Activated T-cell treated with anti-CD3 and anti-CD28 coated beads, Interleukin-2, amount 50 U/mL, for 4 hours (primary cell): Measurements from ENCODE around the gene XRN2. TPM values are rescaled to one million over a fixed set of nuclear protein-coding genes. Genes with fewer than 3 reads are reported as not detected.
A peak's percentile ranks its signal among the peaks of the same experiment; 100 is the strongest.

Experiments used
- ATAC-seq, 2 donors: fragments of 200-7000 bp; cut with Tn5 transposase; one replicate each; pipeline ENCODE4 v1.10.0; 2021
- DNase-seq: peaks from one replicate; pipeline ENCODE4 v3.0.0-alpha.2; 2020
- H3K27me3 Mint-ChIP-seq: one replicate; pipeline ENCODE4 v1.8.0; 2021; ENCODE audit warnings: low read depth, mixed read lengths
- H3K36me3 Mint-ChIP-seq: one replicate; pipeline ENCODE4 v1.8.0; 2022; ENCODE audit warnings: mixed read lengths; ENCODE audit not compliant: insufficient read depth
- H3K4me1 Mint-ChIP-seq: one replicate; pipeline ENCODE4 v1.8.0; 2021; ENCODE audit warnings: low read depth, mixed read lengths
- H3K4me3 Mint-ChIP-seq: one replicate; pipeline ENCODE4 v1.8.0; 2021; ENCODE audit warnings: mild to moderate bottlenecking, moderate library complexity, mixed read lengths
- H3K9me3 Mint-ChIP-seq: one replicate; pipeline ENCODE4 v1.8.0; 2021; ENCODE audit warnings: mixed read lengths
- total RNA-seq, 3 donors: library from RNA; stranded (reverse); gene quantifications; one replicate each; pipeline ENCODE4 v1.2.1, GENCODE V29; 2021

XRN2 gene
- total RNA-seq, 3 donors from 2014 or later: 96.9 to 109 (median 107) TPM

- Mint-ChIP-seq H3K9me3 (peaks cover 18% of the 10 kb centered on the region), H3K27me3 (peaks cover 31% of the 10 kb centered on the region), H3K4me3 (no peak overlapping the region), H3K36me3 (peaks cover 2% of the 10 kb centered on the region), H3K4me1 (no peaks in the 10 kb centered on the region)
- ATAC-seq (no peak), DNase-seq (no peak)
Measured at GRCh38 chr20:21430020-21430419, 126.9 kb downstream of the XRN2 start.

- Mint-ChIP-seq H3K9me3 (no peaks in the 10 kb centered on the region), H3K27me3 (peaks cover 47% of the 10 kb centered on the region), H3K4me3 (no peak overlapping the region), H3K36me3 (no peaks in the 10 kb centered on the region), H3K4me1 (no peaks in the 10 kb centered on the region)
- ATAC-seq (no peak), DNase-seq (no peak)
Measured at GRCh38 chr20:21432911-21433310, 129.8 kb downstream of the XRN2 start.

GRCh38 chr20:21433329-21433890 is 130.3 kb downstream of the XRN2 start:
- Mint-ChIP-seq H3K36me3 (no peaks in the 10 kb centered on the region), H3K4me3 (no peak overlapping the region), H3K27me3 (peaks cover 48% of the 10 kb centered on the region), H3K9me3 (no peaks in the 10 kb centered on the region), H3K4me1 (no peaks in the 10 kb centered on the region)
- DNase-seq: no peak
- ATAC-seq: peak in 1 of 2 donors; percentile 37

- H3K36me3 Mint-ChIP-seq: no peaks in the 10 kb centered on the region
- no peak for DNase-seq
- H3K27me3 Mint-ChIP-seq: peaks cover 42% of the 10 kb centered on the region
- no peaks in the 10 kb centered on the region for H3K4me1 Mint-ChIP-seq
- no peak for ATAC-seq
- H3K4me3 Mint-ChIP-seq: no peak overlapping the region
- no peaks in the 10 kb centered on the region for H3K9me3 Mint-ChIP-seq
Measured at GRCh38 chr20:21435576-21435975, 132.4 kb downstream of the XRN2 start.

GRCh38 chr20:21436205-21436604 is 133.1 kb downstream of the XRN2 start:
- Mint-ChIP-seq H3K36me3 (no peaks in the 10 kb centered on the region), H3K9me3 (no peaks in the 10 kb centered on the region)
- ATAC-seq: no peak

GRCh38 chr20:21437248-21437647 is 134.1 kb downstream of the XRN2 start:
- DNase-seq (no peak), ATAC-seq (no peak)
- Mint-ChIP-seq H3K9me3 (no peaks in the 10 kb centered on the region), H3K27me3 (peaks cover 46% of the 10 kb centered on the region), H3K36me3 (no peaks in the 10 kb centered on the region), H3K4me3 (no peak overlapping the region), H3K4me1 (no peaks in the 10 kb centered on the region)

More at GRCh38 chr20:21436205-21436604, 133.1 kb downstream of the XRN2 start:
- Mint-ChIP-seq H3K27me3 (peaks cover 45% of the 10 kb centered on the region), H3K4me1 (no peaks in the 10 kb centered on the region), H3K4me3 (no peak overlapping the region)
- no peak for DNase-seq

GRCh38 chr20:21437816-21438215 is 134.7 kb downstream of the XRN2 start:
- Mint-ChIP-seq H3K36me3 (no peaks in the 10 kb centered on the region), H3K9me3 (no peaks in the 10 kb centered on the region), H3K27me3 (peaks cover 42% of the 10 kb centered on the region), H3K4me3 (no peak overlapping the region), H3K4me1 (no peaks in the 10 kb centered on the region)
- DNase-seq (no peak), ATAC-seq (no peak)

Other genes starting within 250 kb of the XRN2 start
- not detected for gene LINC00237, start 197.0 kb upstream of the XRN2 start, total RNA-seq
- 1 to 10 TPM; 6.7 to 7.7 (median 6.9) TPM for gene KIZ, start 177.2 kb upstream of the XRN2 start, total RNA-seq
- not detected for gene NKX2-4, start 94.2 kb downstream of the XRN2 start, total RNA-seq
- not detected for gene NKX2-2, start 210.7 kb downstream of the XRN2 start, total RNA-seq